Loucy (cell line): ENCODE measurements around the gene NXPE4.

Experiments
- H2AFZ ChIP-seq: fragments of 200-600 bp; sonication (generic); 2 replicates; pipeline ENCODE4 v1.6.0; 2016; ENCODE audit warnings: antibody characterized with exemption, mild to moderate bottlenecking, low read length, moderate library complexity
- H3F3A ChIP-seq: fragments of 200-600 bp; 2 replicates; pipeline ENCODE4 v1.6.0; 2016; ENCODE audit warnings: antibody characterized with exemption, low read depth, mild to moderate bottlenecking
- H3K27me3 ChIP-seq: fragments of 200-600 bp; sonication (generic); 2 replicates; pipeline ENCODE4 v1.6.1; 2014; ENCODE audit warnings: low read length, mild to moderate bottlenecking; ENCODE audit not compliant: insufficient read depth, poor library complexity, severe bottlenecking
- H3K36me3 ChIP-seq: fragments of 200-600 bp; sonication (generic); 2 replicates; pipeline ENCODE4 v1.6.1; 2016; ENCODE audit warnings: low read length; ENCODE audit not compliant: insufficient read depth
- H3K4me1 ChIP-seq: fragments of 200-600 bp; sonication (generic); 2 replicates; pipeline ENCODE4 v1.5.1; 2014; ENCODE audit warnings: low read length, mild to moderate bottlenecking; ENCODE audit not compliant: insufficient read depth, poor library complexity, severe bottlenecking
- H3K4me2 ChIP-seq: fragments of 200-600 bp; sonication (generic); 2 replicates; pipeline ENCODE4 v1.6.0; 2014; ENCODE audit warnings: antibody characterized with exemption, low read length, low read depth, mild to moderate bottlenecking; ENCODE audit not compliant: poor library complexity, severe bottlenecking
- H3K4me3 ChIP-seq: fragments of 200-600 bp; sonication (generic); 2 replicates; pipeline ENCODE4 v1.5.1; 2014; ENCODE audit warnings: low read length, mild to moderate bottlenecking, mixed read lengths; ENCODE audit not compliant: poor library complexity, severe bottlenecking
- H3K79me2 ChIP-seq: fragments of 200-600 bp; sonication (generic); 2 replicates; pipeline ENCODE4 v1.6.1; 2014; ENCODE audit warnings: low read length; ENCODE audit not compliant: insufficient read depth
- H3K9ac ChIP-seq: fragments of 200-600 bp; sonication (generic); 2 replicates; pipeline ENCODE4 v1.6.0; 2014; ENCODE audit warnings: mild to moderate bottlenecking, low read depth, low read length, moderate library complexity; ENCODE audit not compliant: poor library complexity, severe bottlenecking
- H3K9me2 ChIP-seq: fragments of 200-600 bp; sonication (generic); replicated peaks from 2 replicates; pipeline ENCODE4 v1.6.1; 2016; ENCODE audit warnings: low read depth, low read length, mixed read lengths
- H3K9me3 ChIP-seq: fragments of 200-600 bp; sonication (generic); 2 replicates; pipeline ENCODE4 v1.6.1; 2014; ENCODE audit warnings: mild to moderate bottlenecking, antibody characterized with exemption, low read length, low read depth; ENCODE audit not compliant: insufficient read depth
- H4K20me1 ChIP-seq: fragments of 200-600 bp; sonication (generic); 2 replicates; pipeline ENCODE4 v1.6.0; 2014; ENCODE audit warnings: antibody characterized with exemption, low read length, mild to moderate bottlenecking; ENCODE audit not compliant: insufficient read depth, poor library complexity, severe bottlenecking
- EZH2phosphoT487 ChIP-seq: fragments of 200-600 bp; IDR thresholded peaks from 2 replicates; pipeline ENCODE4 v1.6.1; 2018; ENCODE audit warnings: antibody characterized with exemption, mild to moderate bottlenecking, moderate library complexity, borderline replicate concordance
- TF ChIP-seq, protein P1 (sequence below): fragments of 200-600 bp; sonication (generic); conservative IDR thresholded peaks from 2 replicates; pipeline ENCODE4 v1.5.1; 2014; ENCODE audit warnings: mild to moderate bottlenecking, antibody characterized with exemption, low read length

Gene NXPE4

GRCh38 chr11:114562166-114562916 is 33.2 kb downstream of the NXPE4 start:
- Histone ChIP-seq H3K4me2 (no peak overlapping the region), H3F3A (no peaks in the 10 kb centered on the region), H3K9ac (no peak overlapping the region)

DNA sequence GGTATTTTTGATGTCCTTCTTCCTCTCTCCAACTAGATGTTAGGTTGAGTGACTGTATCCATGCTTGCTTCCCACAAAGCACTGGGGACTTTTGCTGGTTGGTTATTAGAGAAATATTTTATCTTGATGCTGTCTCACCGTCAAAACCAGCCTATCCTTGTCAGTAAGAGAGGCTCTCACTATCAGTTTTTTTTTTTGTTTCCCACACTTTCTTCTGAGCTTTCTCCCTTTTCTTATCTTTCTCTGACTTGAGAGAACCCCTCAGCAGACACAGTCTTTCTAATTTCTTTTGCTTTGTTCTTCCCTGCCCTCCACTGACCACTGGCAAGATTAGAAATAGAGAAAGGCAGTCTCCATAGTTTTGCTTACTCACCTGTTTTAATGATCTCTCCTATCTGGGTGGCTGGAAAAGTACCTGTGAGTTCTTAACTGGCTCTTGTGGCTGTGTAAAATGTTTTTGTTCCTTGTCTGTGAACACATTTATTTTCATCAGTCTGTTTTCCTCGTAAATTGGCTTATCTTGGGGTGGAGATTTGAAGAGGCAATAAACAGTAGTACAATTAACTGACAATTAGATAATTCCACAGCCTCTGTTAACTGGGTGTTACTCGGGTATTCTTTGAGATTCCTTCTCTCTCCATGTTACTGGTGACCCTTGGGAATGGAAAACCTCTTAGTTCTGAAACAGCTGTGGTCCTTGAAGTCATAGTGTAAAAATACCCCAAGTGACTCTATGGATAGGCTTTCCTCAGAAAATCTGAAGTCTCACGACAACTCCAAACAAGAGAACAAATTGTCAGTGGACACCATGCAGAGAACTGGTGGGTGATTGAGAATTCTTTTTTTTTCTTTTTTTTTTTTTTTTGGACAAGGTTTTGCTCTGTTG is 35.9 kb downstream of the NXPE4 start, which contains the start of gene NXPE1:
NXPE1 (minus strand) TSS at position 457 of the 886 bp plus-strand sequence. CDS start 8,680 bp downstream, outside the sequence.
- Histone ChIP-seq H3K79me2 (no peaks in the 10 kb centered on the region), H3K4me1 (no peaks in the 10 kb centered on the region), H3K9me2 (no peaks in the 10 kb centered on the region), H2AFZ (no peak within 1 kb of the TSS), H3F3A (no peaks in the 10 kb centered on the region), H3K27me3 (no peaks in the 10 kb centered on the region), H3K36me3 (no peaks in the 10 kb centered on the region), H4K20me1 (no peaks in the 10 kb centered on the region), H3K4me2 (no peak within 1 kb of the TSS), H3K4me3 (no peak within 1 kb of the TSS), H3K9ac (no peak within 1 kb of the TSS), H3K9me3 (no peaks in the 10 kb centered on the region)
- TF ChIP-seq, protein P1, sequence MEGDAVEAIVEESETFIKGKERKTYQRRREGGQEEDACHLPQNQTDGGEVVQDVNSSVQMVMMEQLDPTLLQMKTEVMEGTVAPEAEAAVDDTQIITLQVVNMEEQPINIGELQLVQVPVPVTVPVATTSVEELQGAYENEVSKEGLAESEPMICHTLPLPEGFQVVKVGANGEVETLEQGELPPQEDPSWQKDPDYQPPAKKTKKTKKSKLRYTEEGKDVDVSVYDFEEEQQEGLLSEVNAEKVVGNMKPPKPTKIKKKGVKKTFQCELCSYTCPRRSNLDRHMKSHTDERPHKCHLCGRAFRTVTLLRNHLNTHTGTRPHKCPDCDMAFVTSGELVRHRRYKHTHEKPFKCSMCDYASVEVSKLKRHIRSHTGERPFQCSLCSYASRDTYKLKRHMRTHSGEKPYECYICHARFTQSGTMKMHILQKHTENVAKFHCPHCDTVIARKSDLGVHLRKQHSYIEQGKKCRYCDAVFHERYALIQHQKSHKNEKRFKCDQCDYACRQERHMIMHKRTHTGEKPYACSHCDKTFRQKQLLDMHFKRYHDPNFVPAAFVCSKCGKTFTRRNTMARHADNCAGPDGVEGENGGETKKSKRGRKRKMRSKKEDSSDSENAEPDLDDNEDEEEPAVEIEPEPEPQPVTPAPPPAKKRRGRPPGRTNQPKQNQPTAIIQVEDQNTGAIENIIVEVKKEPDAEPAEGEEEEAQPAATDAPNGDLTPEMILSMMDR = no peak
- TF ChIP-seq EZH2phosphoT487 = no peak

More at GRCh38 chr11:114562166-114562916, 33.2 kb downstream of the NXPE4 start:
- no peaks in the 10 kb centered on the region for H3K36me3 ChIP-seq
- H2AFZ ChIP-seq = no peak overlapping the region
- H3K79me2 ChIP-seq = no peaks in the 10 kb centered on the region
- H3K9me2 ChIP-seq = no peaks in the 10 kb centered on the region
- no peaks in the 10 kb centered on the region for H4K20me1 ChIP-seq
- no peaks in the 10 kb centered on the region for H3K27me3 ChIP-seq
- no peak overlapping the region for H3K4me3 ChIP-seq
- no peaks in the 10 kb centered on the region for H3K4me1 ChIP-seq
- TF ChIP-seq, protein P1 = no peak
- TF ChIP-seq EZH2phosphoT487 = no peak
- H3K9me3 ChIP-seq = no peaks in the 10 kb centered on the region

DNA sequence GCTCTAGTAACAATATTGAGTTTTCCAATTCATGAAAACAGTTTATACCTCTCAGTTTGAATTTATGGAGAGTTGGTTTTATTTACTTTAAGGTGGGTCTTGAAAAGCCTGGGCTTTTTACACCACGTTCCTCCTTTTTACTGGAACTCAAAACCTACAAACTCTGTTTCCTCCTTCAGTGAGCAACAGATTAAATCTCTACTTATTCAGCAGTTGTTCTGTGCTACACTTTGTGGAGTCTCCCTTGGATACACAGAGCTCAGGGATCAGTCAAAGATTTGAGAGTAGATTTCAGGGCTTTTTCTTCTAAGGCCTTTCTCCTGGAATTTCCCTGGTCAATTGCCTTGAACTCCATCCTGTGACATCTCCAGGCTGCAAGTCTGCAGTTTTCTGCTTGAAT is 39.5 kb downstream of the NXPE4 start:
- H3K4me1 ChIP-seq = no peaks in the 10 kb centered on the region
- no peaks in the 10 kb centered on the region for H3F3A ChIP-seq
- H3K9me3 ChIP-seq = no peaks in the 10 kb centered on the region
- no peaks in the 10 kb centered on the region for H3K9me2 ChIP-seq
- no peak overlapping the region for H3K4me2 ChIP-seq
- H3K9ac ChIP-seq = no peak overlapping the region
- H2AFZ ChIP-seq = no peak overlapping the region
- TF ChIP-seq, protein P1 = no peak
- no peak for TF ChIP-seq EZH2phosphoT487
- H3K79me2 ChIP-seq = no peaks in the 10 kb centered on the region
- no peaks in the 10 kb centered on the region for H4K20me1 ChIP-seq
- H3K4me3 ChIP-seq = no peak overlapping the region
- no peaks in the 10 kb centered on the region for H3K36me3 ChIP-seq
- H3K27me3 ChIP-seq = no peaks in the 10 kb centered on the region
